ENCODE measurements around the gene FSTL5. TPM values are rescaled to one million over a fixed set of nuclear protein-coding genes. Genes with fewer than 3 reads are reported as not detected.

Gene FSTL5
- total and polyA plus RNA-seq, 2 of the 8 experiments (the other 6 are each of a cell fraction or from before 2014, with no cell fraction given), result 0.09 to 0.32 TPM

DNA sequence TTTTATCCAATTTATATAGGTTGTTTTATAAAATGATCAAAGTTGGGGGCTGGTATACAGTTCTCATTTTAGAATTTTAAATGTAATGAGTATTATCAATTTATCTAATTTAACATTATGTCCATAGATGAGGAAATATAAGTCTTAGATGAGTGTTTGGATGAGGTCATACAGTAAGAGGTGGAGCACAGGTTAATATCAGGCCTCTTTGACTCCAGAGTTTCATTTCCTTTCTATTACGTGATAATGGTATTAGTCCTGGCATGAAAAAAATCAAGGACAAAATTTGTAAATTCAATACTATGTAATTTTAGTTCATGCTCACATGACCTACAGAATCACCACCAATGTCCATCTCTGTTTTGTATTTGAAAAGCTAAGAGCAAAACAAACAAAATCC, 269.8 kb downstream of the FSTL5 start:
- no peak overlapping the region for H2AK5ac ChIP-seq (ENCODE audit: low read depth, low read length)
- H3K4ac ChIP-seq (replicated peaks; ENCODE audit: insufficient read length, low read depth, low read length), result no peak overlapping the region
- DNase-seq (ENCODE audit: low read depth in 1 of 2, low spot score in 2 of 2) (no peak), FAIRE-seq (no peak)
- H4K5ac ChIP-seq (ENCODE audit: insufficient read length, low read depth, low read length), result no peak overlapping the region
- H4K20me1 ChIP-seq (replicated peaks in 1 of 2; ENCODE audit: control insufficient read depth in 1 of 2, insufficient read depth in 2 of 2, low read length in 2 of 2), result no peaks in the 10 kb centered on the region
- no peak overlapping the region for H4K8ac ChIP-seq (ENCODE audit: extremely low read depth, insufficient read depth, low read length)
- H3K27me3 ChIP-seq (replicated peaks in 1 of 4; ENCODE audit: control insufficient read depth in 3 of 4, extremely low read depth in 1 of 4, insufficient read depth in 3 of 4, low read length in 3 of 4), result no peaks in the 10 kb centered on the region
- no peak overlapping the region for H2BK5ac ChIP-seq (ENCODE audit: low read depth, low read length)
- H2BK12ac ChIP-seq (ENCODE audit: low read depth, low read length), result no peak overlapping the region
- H4K91ac ChIP-seq (replicated peaks; ENCODE audit: insufficient read length, low read length), result no peak overlapping the region
- H2BK15ac ChIP-seq (ENCODE audit: low read length), result no peak overlapping the region
- no peak overlapping the region for H3K4me2 ChIP-seq (ENCODE audit: insufficient read depth in 1 of 2, low read depth in 2 of 2, low read length in 2 of 2)
- no peaks in the 10 kb centered on the region for H3K36me3 ChIP-seq (ENCODE audit: control insufficient read depth in 2 of 4, insufficient read depth in 4 of 4, low read length in 3 of 4)
- H2BK20ac ChIP-seq (ENCODE audit: low read length), result no peak overlapping the region
- no peaks in the 10 kb centered on the region for H3K4me1 ChIP-seq (replicated peaks in 1 of 4; ENCODE audit: control insufficient read depth in 3 of 4, insufficient read depth in 4 of 4, low read length in 3 of 4)
- H3K27ac ChIP-seq (ENCODE audit: low read depth, low read length), result no peak overlapping the region
- CTCF ChIA-PET (ENCODE audit: partially characterized antibody), result interaction anchor here (0.8 kb wide), 1 partner anchor 11 kb away, joined by 4 read pairs; no protein-coding TSS in a partner anchor
- no peak overlapping the region for H3K14ac ChIP-seq (ENCODE audit: insufficient read length)
- no peaks in the 10 kb centered on the region for H3K79me2 ChIP-seq (ENCODE audit: control insufficient read depth in 1 of 2, insufficient read depth in 2 of 2, low read length in 2 of 2)
- no peak overlapping the region for H3K9ac ChIP-seq (replicated peaks in 1 of 4; ENCODE audit: extremely low read depth in 1 of 4, low read depth in 3 of 4, low read length in 3 of 4)
- no peak overlapping the region for H3K4me3 ChIP-seq (ENCODE audit: extremely low read depth in 1 of 4, insufficient read depth in 2 of 4, low read depth in 3 of 4, low read length in 4 of 4)
- no peak overlapping the region for H3K18ac ChIP-seq (ENCODE audit: extremely low read depth, low read length)
- no peak overlapping the region for H3K56ac ChIP-seq (replicated peaks; ENCODE audit: insufficient read length, low read depth, low read length)
- H2AFZ ChIP-seq (ENCODE audit: low read length), result no peak overlapping the region
- H3K23ac ChIP-seq (ENCODE audit: insufficient read length), result no peak overlapping the region
- no peaks in the 10 kb centered on the region for H3K9me3 ChIP-seq (ENCODE audit: insufficient read depth in 2 of 2, low read depth in 1 of 2, low read length in 1 of 2)
- H3K79me1 ChIP-seq (ENCODE audit: low read depth, low read length), result no peaks in the 10 kb centered on the region
- no peak overlapping the region for H2BK120ac ChIP-seq (replicated peaks; ENCODE audit: low read depth, low read length)
- no peaks in the 10 kb centered on the region for H3K23me2 ChIP-seq (ENCODE audit: low read depth, low read length)
- WGBS, 2 experiments (ENCODE audit: extremely low coverage in 1 of 2, insufficient coverage in 1 of 2, insufficient read length in 1 of 2, insufficient replicate concordance in 2 of 2, low coverage in 1 of 2, low lambda C conversion rate in 2 of 2, missing lambda C conversion rate in 1 of 2), result 95% methylated on average over 1 of the region's 1 CpG; no CpG with 5 or more reads in 1 of the 2 experiments
- POLR2A ChIA-PET (ENCODE audit: partially characterized antibody), result no interaction called here
- TF ChIP-seq RXRA (IDR thresholded peaks at IDR 0.05; ENCODE audit: insufficient read depth, low read depth, low read length), result no peak
- TF ChIP-seq CHD2 (IDR thresholded peaks at IDR 0.05; ENCODE audit: low read length), result no peak
- TF ChIP-seq GTF2F1 (IDR thresholded peaks at IDR 0.05; ENCODE audit: borderline replicate concordance, low read depth, low read length), result no peak
- no peak for TF ChIP-seq BACH1 (IDR thresholded peaks at IDR 0.05; ENCODE audit: low read length)
- TF ChIP-seq, protein P1, sequence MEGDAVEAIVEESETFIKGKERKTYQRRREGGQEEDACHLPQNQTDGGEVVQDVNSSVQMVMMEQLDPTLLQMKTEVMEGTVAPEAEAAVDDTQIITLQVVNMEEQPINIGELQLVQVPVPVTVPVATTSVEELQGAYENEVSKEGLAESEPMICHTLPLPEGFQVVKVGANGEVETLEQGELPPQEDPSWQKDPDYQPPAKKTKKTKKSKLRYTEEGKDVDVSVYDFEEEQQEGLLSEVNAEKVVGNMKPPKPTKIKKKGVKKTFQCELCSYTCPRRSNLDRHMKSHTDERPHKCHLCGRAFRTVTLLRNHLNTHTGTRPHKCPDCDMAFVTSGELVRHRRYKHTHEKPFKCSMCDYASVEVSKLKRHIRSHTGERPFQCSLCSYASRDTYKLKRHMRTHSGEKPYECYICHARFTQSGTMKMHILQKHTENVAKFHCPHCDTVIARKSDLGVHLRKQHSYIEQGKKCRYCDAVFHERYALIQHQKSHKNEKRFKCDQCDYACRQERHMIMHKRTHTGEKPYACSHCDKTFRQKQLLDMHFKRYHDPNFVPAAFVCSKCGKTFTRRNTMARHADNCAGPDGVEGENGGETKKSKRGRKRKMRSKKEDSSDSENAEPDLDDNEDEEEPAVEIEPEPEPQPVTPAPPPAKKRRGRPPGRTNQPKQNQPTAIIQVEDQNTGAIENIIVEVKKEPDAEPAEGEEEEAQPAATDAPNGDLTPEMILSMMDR (IDR thresholded peaks at IDR 0.05; ENCODE audit: control extremely low read depth in 1 of 3, insufficient read depth in 1 of 3, low read depth in 1 of 3, low read length in 3 of 3), result no peak
- no peak for TF ChIP-seq RNF2 (IDR thresholded peaks at IDR 0.05; ENCODE audit: borderline replicate concordance, low read depth, low read length, missing control alignments, poor library complexity, severe bottlenecking)
- TF ChIP-seq CEBPB (IDR thresholded peaks at IDR 0.05; ENCODE audit: low read depth, low read length), result no peak
- no peak for TF ChIP-seq NRF1 (IDR thresholded peaks at IDR 0.05; ENCODE audit: low read depth, low read length)
- TF ChIP-seq JUND (IDR thresholded peaks at IDR 0.05; ENCODE audit: low read length), result no peak
- no peak for TF ChIP-seq SP2 (IDR thresholded peaks at IDR 0.05; ENCODE audit: low read length)
- no peak for TF ChIP-seq SIX5 (IDR thresholded peaks at IDR 0.05; ENCODE audit: low read depth, low read length)
- no peak for TF ChIP-seq RAD21 (IDR thresholded peaks at IDR 0.05 in 1 of 2, conservative IDR thresholded peaks at IDR 0.05 in 1 of 2; ENCODE audit: low read depth in 2 of 2, low read length in 2 of 2)
- TF ChIP-seq ASH2L (IDR thresholded peaks at IDR 0.05; ENCODE audit: low read length), result no peak

Data from H1 (cell line).